DOHH2 (cell line): ENCODE measurements around the gene LRMDA.

Experiments
- H3F3A ChIP-seq: fragments of 200-600 bp; sonication (generic), shearing (Covaris generic); 2 replicates; pipeline ENCODE4 v1.6.0; 2016; ENCODE audit warnings: antibody characterized with exemption, mild to moderate bottlenecking; ENCODE audit not compliant: control insufficient read depth, insufficient read depth
- H3K27ac ChIP-seq: fragments of 200-600 bp; sonication (generic); 2 replicates; pipeline ENCODE4 v1.5.1; 2014; ENCODE audit warnings: low read depth, mild to moderate bottlenecking, low read length, moderate library complexity
- H3K27me3 ChIP-seq: fragments of 200-600 bp; sonication (generic); 2 replicates; pipeline ENCODE4 v1.6.1; 2014; ENCODE audit warnings: mild to moderate bottlenecking, low read length, mixed read lengths; ENCODE audit not compliant: control insufficient read depth
- H3K36me3 ChIP-seq: fragments of 200-600 bp; sonication (generic); 2 replicates; pipeline ENCODE4 v1.6.1; 2014; ENCODE audit warnings: mild to moderate bottlenecking, low read length, moderate library complexity, mixed read lengths; ENCODE audit not compliant: control insufficient read depth
- H3K4me1 ChIP-seq: fragments of 200-600 bp; sonication (generic); 2 replicates; pipeline ENCODE4 v1.6.1; 2014; ENCODE audit warnings: mild to moderate bottlenecking, low read length, mixed read lengths; ENCODE audit not compliant: control insufficient read depth
- H3K4me2 ChIP-seq: fragments of 200-600 bp; sonication (generic); 2 replicates; pipeline ENCODE4 v1.6.0; 2014; ENCODE audit warnings: mild to moderate bottlenecking, low read length, moderate library complexity
- H3K4me3 ChIP-seq: fragments of 200-600 bp; sonication (generic); 2 replicates; pipeline ENCODE4 v1.5.1; 2014; ENCODE audit warnings: mild to moderate bottlenecking, low read length, mixed read lengths
- H3K79me2 ChIP-seq: fragments of 200-600 bp; sonication (generic); 2 replicates; pipeline ENCODE4 v1.6.1; 2014; ENCODE audit warnings: mild to moderate bottlenecking, low read length, mixed read lengths; ENCODE audit not compliant: control insufficient read depth
- H3K9me2 ChIP-seq: fragments of 200-600 bp; sonication (generic); replicated peaks from 2 replicates; pipeline ENCODE4 v1.6.1; 2014; ENCODE audit warnings: mild to moderate bottlenecking, low read length, mixed read lengths; ENCODE audit not compliant: control insufficient read depth
- H3K9me3 ChIP-seq: fragments of 200-600 bp; sonication (generic); 2 replicates; pipeline ENCODE4 v1.6.1; 2014; ENCODE audit warnings: antibody characterized with exemption, low read length, mixed read lengths; ENCODE audit not compliant: control insufficient read depth, insufficient read depth
- H4K20me1 ChIP-seq: fragments of 200-600 bp; sonication (generic); 2 replicates; pipeline ENCODE4 v1.6.0; 2014; ENCODE audit warnings: low read depth, mild to moderate bottlenecking, antibody characterized with exemption, low read length, moderate library complexity; ENCODE audit not compliant: control insufficient read depth, insufficient read depth
- CTCF ChIP-seq: fragments of 200-600 bp; sonication (generic); IDR thresholded peaks from one replicate; pipeline ENCODE4 v1.5.1; 2014; ENCODE audit warnings: antibody characterized with exemption, mild to moderate bottlenecking, low read depth, low read length; ENCODE audit not compliant: poor library complexity, severe bottlenecking
- EZH2phosphoT487 ChIP-seq: fragments of 200-600 bp; sonication (generic); IDR thresholded peaks from 2 replicates; pipeline ENCODE4 v1.6.1; 2017; ENCODE audit warnings: borderline replicate concordance, mild to moderate bottlenecking, antibody characterized with exemption, low read length, moderate library complexity, mixed read lengths

Gene LRMDA

DNA sequence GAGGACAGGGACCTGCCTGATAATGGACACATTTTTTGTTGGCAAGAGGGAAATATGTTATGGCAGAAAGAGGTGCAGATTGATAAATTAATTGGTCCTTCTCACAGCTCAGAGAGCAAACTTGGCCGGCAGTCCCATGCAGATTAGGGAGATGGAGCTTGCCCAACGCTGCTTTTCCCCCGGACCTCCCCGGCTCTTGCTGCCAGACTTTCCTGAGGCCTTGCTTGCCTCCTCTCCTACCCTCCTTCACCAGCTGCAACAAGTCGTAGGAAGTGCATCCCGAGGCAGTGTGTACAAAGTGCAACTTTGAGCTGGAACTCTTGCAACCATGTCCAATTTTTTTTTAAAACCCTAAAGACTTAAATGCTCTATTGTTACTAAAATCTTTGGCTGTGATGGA, 215.5 kb downstream of the LRMDA start:
- Histone ChIP-seq H3F3A (no peaks in the 10 kb centered on the region), H3K4me2 (no peak overlapping the region), H3K27ac (no peak overlapping the region), H3K79me2 (no peaks in the 10 kb centered on the region), H3K27me3 (0 out of 2 replicates have a peak, but pooled peaks cover 3% of the 10 kb centered on the region), H3K36me3 (no peaks in the 10 kb centered on the region), H4K20me1 (no peaks in the 10 kb centered on the region), H3K4me1 (no peaks in the 10 kb centered on the region), H3K9me2 (no peaks in the 10 kb centered on the region), H3K4me3 (no peak overlapping the region), H3K9me3 (no peaks in the 10 kb centered on the region)
- TF ChIP-seq CTCF = no peak
- TF ChIP-seq EZH2phosphoT487 = no peak

DNA sequence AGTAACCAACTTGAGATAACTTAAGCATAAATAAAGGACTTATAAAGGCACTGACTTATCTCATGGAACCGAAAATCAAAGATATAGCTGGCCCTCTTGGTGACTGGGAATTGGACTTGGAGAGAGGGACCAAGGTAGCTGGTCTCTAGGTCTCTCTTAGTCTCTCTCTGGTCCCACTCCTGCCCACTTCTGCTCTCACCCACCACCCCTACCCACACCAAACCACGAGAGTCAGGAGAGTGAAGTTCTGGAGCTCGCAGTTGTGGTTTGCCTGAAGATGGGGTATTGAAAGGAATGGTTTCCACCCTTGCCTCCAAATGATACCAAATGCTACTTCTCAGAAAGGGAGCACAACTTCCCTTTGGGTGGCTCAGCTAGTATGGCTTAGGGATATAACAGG, 216.3 kb downstream of the LRMDA start:
- 0 out of 2 replicates have a peak, but pooled peaks cover 3% of the 10 kb centered on the region for H3K27me3 ChIP-seq
- no peak overlapping the region for H3K4me3 ChIP-seq
- H3K36me3 ChIP-seq = no peaks in the 10 kb centered on the region
- H3K4me1 ChIP-seq = no peaks in the 10 kb centered on the region
- no peak overlapping the region for H3K4me2 ChIP-seq
- no peaks in the 10 kb centered on the region for H3K79me2 ChIP-seq
- no peak overlapping the region for H3K27ac ChIP-seq
- no peaks in the 10 kb centered on the region for H4K20me1 ChIP-seq
- no peaks in the 10 kb centered on the region for H3K9me2 ChIP-seq
- no peaks in the 10 kb centered on the region for H3F3A ChIP-seq
- TF ChIP-seq EZH2phosphoT487 (no peak), CTCF (no peak)
- H3K9me3 ChIP-seq = no peaks in the 10 kb centered on the region

DNA sequence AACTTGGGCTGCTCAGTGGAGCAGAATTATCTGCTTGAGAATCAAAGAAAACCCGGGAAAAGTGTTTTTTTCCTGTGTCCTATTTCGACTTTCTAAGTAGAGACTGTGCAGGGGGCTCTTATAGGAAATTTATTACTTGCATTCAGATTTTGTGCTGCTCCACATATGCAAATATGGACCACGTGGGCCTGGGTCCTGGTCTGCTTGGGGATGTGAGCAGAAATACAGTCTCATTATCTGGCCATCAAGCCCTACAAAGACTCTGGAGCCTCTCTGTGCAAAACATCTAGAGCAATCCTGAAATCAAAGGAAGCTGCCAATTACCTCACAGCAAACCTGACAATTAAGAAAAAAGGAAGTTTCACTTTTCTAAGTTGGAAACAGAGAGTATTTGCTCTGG, 216.9 kb downstream of the LRMDA start:
- Histone ChIP-seq H3K9me3 (no peaks in the 10 kb centered on the region), H3K27ac (no peak overlapping the region), H3K79me2 (no peaks in the 10 kb centered on the region), H3K4me1 (no peaks in the 10 kb centered on the region), H3K4me3 (no peak overlapping the region), H3K9me2 (no peaks in the 10 kb centered on the region), H3F3A (no peaks in the 10 kb centered on the region), H4K20me1 (no peaks in the 10 kb centered on the region), H3K36me3 (no peaks in the 10 kb centered on the region), H3K27me3 (0 out of 2 replicates have a peak, but pooled peaks cover 3% of the 10 kb centered on the region), H3K4me2 (no peak overlapping the region)
- TF ChIP-seq EZH2phosphoT487 = no peak
- TF ChIP-seq CTCF = no peak

DNA sequence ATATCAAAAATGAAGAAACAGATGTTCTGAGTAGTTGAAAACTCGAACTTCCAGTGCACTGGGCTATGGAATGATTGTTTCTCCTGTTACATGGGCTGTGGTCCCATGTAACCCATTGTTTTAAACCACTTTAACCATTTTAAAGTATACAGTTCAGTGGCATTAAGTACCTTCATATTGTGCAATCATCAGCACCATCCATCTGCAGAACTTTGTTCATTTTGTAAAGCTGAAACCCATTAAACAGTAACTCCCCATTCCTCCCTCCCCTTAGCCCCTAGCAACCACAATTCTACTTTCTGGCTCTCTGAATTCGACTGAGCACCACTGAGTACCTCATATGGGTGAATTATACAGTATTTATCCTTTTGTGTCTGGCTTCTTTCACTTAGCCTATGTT, 217.4 kb downstream of the LRMDA start:
- Histone ChIP-seq H3K4me3 (no peak overlapping the region), H3K27me3 (0 out of 2 replicates have a peak, but pooled peaks cover 3% of the 10 kb centered on the region), H3K27ac (no peak overlapping the region), H4K20me1 (no peaks in the 10 kb centered on the region), H3F3A (no peaks in the 10 kb centered on the region), H3K79me2 (no peaks in the 10 kb centered on the region), H3K4me1 (no peaks in the 10 kb centered on the region), H3K9me2 (no peaks in the 10 kb centered on the region), H3K36me3 (no peaks in the 10 kb centered on the region), H3K4me2 (no peak overlapping the region), H3K9me3 (no peaks in the 10 kb centered on the region)
- no peak for TF ChIP-seq CTCF
- TF ChIP-seq EZH2phosphoT487 = no peak
